Measurements from ENCODE around the gene GALNTL6.

Gene GALNTL6

GRCh38 chr4:172311682-172312081, 498.5 kb downstream of the GALNTL6 start:
- Histone ChIP-seq H3K27me3 (ENCODE audit: insufficient read depth, poor library complexity, severe bottlenecking) (no peaks in the 10 kb centered on the region), H3K4me1 (ENCODE audit: insufficient read depth, poor library complexity, severe bottlenecking) (no peaks in the 10 kb centered on the region), H3K27ac (ENCODE audit: poor library complexity, severe bottlenecking) (no peak overlapping the region), H3K9me3 (ENCODE audit: severe bottlenecking) (no peaks in the 10 kb centered on the region), H3K4me3 (ENCODE audit: severe bottlenecking) (no peak overlapping the region), H3K36me3 (ENCODE audit: low read depth) (no peaks in the 10 kb centered on the region)
- DNase-seq (ENCODE audit: low spot score) (no peak), ATAC-seq (ENCODE audit: low read depth) (no peak)
- TF ChIP-seq, protein P1, sequence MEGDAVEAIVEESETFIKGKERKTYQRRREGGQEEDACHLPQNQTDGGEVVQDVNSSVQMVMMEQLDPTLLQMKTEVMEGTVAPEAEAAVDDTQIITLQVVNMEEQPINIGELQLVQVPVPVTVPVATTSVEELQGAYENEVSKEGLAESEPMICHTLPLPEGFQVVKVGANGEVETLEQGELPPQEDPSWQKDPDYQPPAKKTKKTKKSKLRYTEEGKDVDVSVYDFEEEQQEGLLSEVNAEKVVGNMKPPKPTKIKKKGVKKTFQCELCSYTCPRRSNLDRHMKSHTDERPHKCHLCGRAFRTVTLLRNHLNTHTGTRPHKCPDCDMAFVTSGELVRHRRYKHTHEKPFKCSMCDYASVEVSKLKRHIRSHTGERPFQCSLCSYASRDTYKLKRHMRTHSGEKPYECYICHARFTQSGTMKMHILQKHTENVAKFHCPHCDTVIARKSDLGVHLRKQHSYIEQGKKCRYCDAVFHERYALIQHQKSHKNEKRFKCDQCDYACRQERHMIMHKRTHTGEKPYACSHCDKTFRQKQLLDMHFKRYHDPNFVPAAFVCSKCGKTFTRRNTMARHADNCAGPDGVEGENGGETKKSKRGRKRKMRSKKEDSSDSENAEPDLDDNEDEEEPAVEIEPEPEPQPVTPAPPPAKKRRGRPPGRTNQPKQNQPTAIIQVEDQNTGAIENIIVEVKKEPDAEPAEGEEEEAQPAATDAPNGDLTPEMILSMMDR (IDR thresholded peaks at IDR 0.05; ENCODE audit: poor library complexity, severe bottlenecking), result no peak

DNA sequence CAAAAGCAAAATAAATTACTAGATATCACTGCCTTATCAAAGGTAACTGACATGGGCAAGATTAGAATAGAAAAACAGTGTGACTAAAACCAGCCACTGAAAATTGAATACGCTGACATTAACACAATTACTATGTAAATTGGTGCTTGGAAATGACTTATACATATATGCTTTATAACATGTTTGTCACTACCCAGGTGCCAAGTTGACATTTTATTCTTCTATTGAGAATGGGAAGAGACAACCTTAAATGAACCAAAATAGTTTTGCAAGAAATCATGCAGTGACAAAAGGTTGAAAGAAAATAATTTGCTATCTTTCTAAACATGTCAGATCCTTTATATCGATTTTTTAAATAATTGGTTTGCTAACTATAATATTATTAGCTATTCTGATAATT, 510.1 kb downstream of the GALNTL6 start:
- H3K27ac ChIP-seq (ENCODE audit: poor library complexity, severe bottlenecking), result no peak overlapping the region
- no peaks in the 10 kb centered on the region for H3K36me3 ChIP-seq (ENCODE audit: low read depth)
- no peaks in the 10 kb centered on the region for H3K9me3 ChIP-seq (ENCODE audit: severe bottlenecking)
- no peak overlapping the region for H3K4me3 ChIP-seq (ENCODE audit: severe bottlenecking)
- no peaks in the 10 kb centered on the region for H3K27me3 ChIP-seq (ENCODE audit: insufficient read depth, poor library complexity, severe bottlenecking)
- TF ChIP-seq, protein P1 (IDR thresholded peaks at IDR 0.05; ENCODE audit: poor library complexity, severe bottlenecking), result no peak
- DNase-seq (ENCODE audit: low spot score) (no peak), ATAC-seq (ENCODE audit: low read depth) (no peak)
- no peaks in the 10 kb centered on the region for H3K4me1 ChIP-seq (ENCODE audit: insufficient read depth, poor library complexity, severe bottlenecking)

GRCh38 chr4:172344308-172344938, 531.2 kb downstream of the GALNTL6 start:
- Histone ChIP-seq H3K4me3 (ENCODE audit: severe bottlenecking) (no peak overlapping the region), H3K27ac (ENCODE audit: poor library complexity, severe bottlenecking) (no peak overlapping the region), H3K9me3 (ENCODE audit: severe bottlenecking) (no peaks in the 10 kb centered on the region), H3K36me3 (ENCODE audit: low read depth) (no peaks in the 10 kb centered on the region), H3K27me3 (ENCODE audit: insufficient read depth, poor library complexity, severe bottlenecking) (no peaks in the 10 kb centered on the region), H3K4me1 (ENCODE audit: insufficient read depth, poor library complexity, severe bottlenecking) (no peaks in the 10 kb centered on the region)
- TF ChIP-seq, protein P1 (IDR thresholded peaks at IDR 0.05; ENCODE audit: poor library complexity, severe bottlenecking), result no peak
- no peak for ATAC-seq (ENCODE audit: low read depth)
- DNase-seq (ENCODE audit: low spot score), result no peak

DNA sequence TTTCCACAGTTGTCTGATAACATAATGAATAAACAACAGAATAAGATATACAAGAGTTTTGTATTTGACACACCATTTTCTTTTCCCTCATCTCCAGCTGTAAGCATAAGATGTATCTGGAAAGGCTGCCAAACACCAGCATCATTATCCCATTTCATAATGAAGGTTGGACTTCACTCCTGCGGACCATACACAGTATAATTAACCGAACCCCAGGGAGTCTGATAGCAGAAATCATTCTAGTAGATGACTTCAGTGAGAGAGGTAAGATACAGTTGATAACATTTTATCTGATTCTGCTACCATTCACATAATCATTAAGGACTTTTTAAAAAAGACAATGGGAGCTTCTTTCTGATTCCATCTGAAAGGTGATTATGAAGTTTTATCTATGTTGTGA, 535.2 kb downstream of the GALNTL6 start:
- Histone ChIP-seq H3K36me3 (ENCODE audit: low read depth) (no peaks in the 10 kb centered on the region), H3K27ac (ENCODE audit: poor library complexity, severe bottlenecking) (no peak overlapping the region), H3K9me3 (ENCODE audit: severe bottlenecking) (no peaks in the 10 kb centered on the region), H3K4me1 (ENCODE audit: insufficient read depth, poor library complexity, severe bottlenecking) (no peaks in the 10 kb centered on the region), H3K27me3 (ENCODE audit: insufficient read depth, poor library complexity, severe bottlenecking) (no peaks in the 10 kb centered on the region), H3K4me3 (ENCODE audit: severe bottlenecking) (no peak overlapping the region)
- ATAC-seq (ENCODE audit: low read depth), result no peak
- no peak for DNase-seq (ENCODE audit: low spot score)
- TF ChIP-seq, protein P1 (IDR thresholded peaks at IDR 0.05; ENCODE audit: poor library complexity, severe bottlenecking), result no peak

- no peak for ATAC-seq (ENCODE audit: low read depth)
- TF ChIP-seq, protein P1 (IDR thresholded peaks at IDR 0.05; ENCODE audit: poor library complexity, severe bottlenecking), result no peak
- Histone ChIP-seq H3K4me1 (ENCODE audit: insufficient read depth, poor library complexity, severe bottlenecking) (no peaks in the 10 kb centered on the region), H3K27me3 (ENCODE audit: insufficient read depth, poor library complexity, severe bottlenecking) (no peaks in the 10 kb centered on the region), H3K36me3 (ENCODE audit: low read depth) (no peaks in the 10 kb centered on the region), H3K27ac (ENCODE audit: poor library complexity, severe bottlenecking) (no peak overlapping the region), H3K9me3 (ENCODE audit: severe bottlenecking) (no peaks in the 10 kb centered on the region), H3K4me3 (ENCODE audit: severe bottlenecking) (no peak overlapping the region)
- no peak for DNase-seq (ENCODE audit: low spot score)
These were observed 539.2 kb downstream of the GALNTL6 start for GRCh38 chr4:172352356-172352755.

All from RWPE2 (cell line).